HG03064 (cell line): ENCODE data around the gene LSAMP.

Experiments used
- ATAC-seq: cut with Tn5 transposase; IDR thresholded peaks from one replicate; pipeline ENCODE4 v1.9.1; 2021; ENCODE audit warnings: low read depth; ENCODE audit not compliant: unreplicated experiment

LSAMP gene

DNA sequence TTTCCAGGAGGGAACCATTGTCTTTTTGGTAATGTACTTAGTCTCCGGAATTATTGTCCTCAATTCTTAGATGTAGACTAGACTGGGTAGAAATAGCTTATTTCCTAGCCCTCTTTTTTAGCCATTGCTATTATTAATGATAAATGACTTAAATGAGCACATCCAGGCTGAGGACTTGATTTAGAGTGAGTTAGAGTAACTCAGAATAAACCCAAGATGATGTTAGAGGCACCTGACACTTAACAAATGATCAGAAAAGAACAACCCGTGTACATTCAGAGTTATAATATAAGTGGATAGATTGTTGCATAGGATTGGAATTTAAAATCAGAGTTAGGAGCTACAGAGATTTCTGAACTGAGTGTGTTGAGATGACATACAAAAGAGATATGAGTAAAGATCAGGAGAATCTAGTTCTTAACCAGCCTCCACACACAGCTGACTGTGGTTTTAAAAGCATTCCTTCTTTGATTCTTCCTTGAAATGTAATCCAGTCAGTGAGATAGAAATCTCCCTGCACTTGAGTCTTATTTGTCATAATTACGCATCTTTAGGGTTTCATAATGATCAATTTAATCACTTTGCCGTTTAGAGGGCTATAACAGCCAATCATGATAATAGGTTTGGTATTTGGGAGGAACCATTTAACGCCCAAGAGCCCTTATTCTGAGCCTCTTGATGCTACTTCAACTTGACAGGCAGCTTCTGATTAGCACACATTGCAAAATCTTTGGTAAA lies 455.4 kb downstream of the LSAMP start:
- no peak for ATAC-seq

DNA sequence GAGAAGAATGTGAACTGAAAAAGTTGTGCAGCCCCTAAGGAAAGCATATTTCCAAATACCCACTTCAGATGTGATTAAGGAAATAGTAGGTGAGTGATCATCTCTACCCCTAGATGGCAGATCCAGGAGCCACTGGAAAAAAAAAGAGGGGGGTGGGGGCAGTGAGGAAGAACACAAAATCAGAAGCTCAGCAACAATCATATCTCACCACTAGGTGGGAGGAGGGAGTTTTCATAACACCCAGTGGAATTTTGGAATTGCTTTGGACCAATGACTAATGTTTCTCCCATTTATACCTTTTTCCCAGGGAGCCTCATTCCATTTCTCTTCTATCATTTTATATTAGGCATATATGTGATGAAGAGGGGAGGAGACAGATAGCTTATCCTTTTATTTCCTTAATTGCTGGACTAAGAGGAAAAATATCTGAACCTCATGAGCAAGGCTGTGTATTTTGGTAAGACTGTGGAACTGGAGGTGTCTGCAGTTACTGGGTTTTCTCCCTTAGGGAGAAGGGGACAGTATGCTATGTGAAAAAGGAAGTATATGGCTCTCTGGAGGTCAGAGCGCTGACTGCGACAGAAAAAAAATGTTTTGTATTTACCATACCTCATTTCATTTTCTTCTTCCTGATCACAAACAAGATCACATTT lies 458.6 kb downstream of the LSAMP start:
- no peak for ATAC-seq

DNA sequence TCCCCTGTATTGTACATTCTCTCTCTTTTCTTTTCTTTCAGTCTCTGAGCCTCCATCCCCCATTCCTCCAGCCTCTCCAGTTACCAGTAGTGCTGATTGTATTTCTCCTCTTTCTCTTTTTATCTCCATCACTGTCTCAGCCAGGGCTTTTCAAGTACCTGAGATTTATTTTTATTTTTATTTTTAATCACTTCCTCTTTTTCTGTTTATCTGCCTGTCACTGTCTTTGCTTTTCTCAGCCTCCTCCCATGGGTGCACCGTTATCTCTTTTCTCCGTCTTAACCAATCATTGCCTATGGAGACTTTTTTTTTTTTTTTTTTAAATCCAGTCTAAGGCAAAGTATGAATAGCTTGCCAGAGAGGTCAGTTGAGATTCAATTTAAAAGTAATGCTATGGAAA lies 462.7 kb downstream of the LSAMP start:
- ATAC-seq = no peak

DNA sequence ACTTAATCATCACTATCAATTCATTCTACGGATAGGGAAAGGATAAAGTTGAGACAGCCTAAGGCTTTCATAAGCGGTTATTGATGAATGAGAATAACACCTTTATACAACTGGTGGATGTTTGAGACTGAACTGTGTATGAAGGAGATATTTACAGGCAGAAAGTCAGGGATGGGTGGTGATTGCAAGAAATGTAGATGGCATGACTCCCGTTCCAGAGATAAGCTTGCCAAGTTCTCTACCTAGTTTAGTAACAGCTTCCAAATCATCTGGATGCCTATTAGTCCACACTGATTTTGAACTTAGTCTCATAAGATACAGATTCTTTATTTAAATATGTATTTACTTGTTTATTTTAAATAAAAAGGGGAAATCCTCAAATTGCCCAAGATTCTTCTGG lies 463.2 kb downstream of the LSAMP start:
- no peak for ATAC-seq

DNA sequence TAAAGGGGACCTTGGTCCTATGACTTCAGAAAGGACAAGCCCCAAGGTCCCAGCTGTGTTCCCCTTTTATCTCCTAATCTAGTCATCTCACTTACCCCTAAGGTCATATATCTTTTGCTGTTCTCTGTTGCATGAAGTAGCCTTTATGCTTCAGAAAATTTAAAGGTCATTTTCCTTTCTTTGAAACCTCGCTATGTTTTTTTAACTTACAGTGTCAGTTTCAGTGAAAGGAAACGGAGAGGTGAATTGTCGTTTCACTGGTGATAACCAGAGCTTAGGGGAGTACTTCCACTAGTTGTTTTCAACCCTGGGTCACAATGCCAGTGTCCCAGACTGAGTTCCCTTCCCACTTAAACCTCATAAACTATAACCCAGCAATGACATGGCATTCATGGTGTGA lies 464.6 kb downstream of the LSAMP start:
- ATAC-seq = no peak

DNA sequence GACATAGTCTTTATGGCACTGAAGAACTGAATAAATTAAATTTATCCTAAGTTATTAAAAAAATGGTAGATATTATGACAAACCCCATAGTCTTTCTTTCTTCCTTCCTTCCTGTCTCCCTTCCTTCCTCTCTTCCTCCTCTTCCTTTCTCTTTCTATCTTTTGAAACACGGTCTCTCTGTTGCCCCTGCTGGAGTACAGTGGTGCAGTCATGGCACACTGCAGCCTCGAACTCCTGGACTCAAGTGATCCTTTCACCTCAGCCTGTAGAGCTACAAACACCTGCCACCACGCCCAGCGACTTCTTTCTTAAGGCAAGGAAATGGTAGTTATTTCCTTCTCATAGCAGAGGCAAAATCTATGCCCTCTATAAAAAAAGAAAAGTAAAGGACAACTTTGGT lies 467.4 kb downstream of the LSAMP start:
- no peak for ATAC-seq

DNA sequence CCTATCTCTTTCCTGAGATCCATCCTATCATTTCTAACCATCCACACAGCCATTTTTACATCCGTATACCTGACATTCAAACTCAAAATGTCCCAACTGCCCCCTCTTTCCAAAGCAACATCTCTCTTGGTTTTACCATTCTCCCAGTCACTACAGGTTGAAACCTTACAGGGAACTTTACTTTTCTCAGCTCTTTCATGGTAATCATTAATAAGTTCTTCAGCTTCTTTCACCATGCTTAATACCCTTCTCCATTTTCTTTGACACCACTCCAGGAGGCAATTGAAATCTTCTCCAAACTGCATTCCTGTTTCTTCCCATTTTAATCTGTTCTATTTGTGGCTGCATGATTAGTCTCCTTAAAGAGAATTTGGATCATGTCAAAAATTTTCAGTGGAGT lies 469.5 kb downstream of the LSAMP start:
- ATAC-seq = no peak

DNA sequence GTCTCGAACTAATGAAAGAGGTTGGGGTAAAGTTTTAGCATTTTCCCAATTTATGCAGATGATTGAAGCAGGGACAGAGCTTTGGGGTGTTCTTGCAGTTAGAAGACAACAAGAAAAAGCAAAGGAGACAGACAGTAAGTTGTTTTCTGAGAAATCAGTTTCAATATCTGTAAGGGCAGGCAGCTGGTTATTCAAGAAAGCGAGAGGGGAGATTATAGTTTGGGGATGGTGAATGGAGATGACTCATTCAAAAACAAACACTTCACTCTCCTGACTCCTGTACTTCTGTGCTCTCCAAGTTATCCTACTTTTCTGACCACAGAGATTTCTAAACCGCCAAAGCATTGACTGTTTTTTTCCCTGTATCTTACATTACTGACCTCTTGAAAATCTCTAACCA lies 469.9 kb downstream of the LSAMP start:
- ATAC-seq = no peak

DNA sequence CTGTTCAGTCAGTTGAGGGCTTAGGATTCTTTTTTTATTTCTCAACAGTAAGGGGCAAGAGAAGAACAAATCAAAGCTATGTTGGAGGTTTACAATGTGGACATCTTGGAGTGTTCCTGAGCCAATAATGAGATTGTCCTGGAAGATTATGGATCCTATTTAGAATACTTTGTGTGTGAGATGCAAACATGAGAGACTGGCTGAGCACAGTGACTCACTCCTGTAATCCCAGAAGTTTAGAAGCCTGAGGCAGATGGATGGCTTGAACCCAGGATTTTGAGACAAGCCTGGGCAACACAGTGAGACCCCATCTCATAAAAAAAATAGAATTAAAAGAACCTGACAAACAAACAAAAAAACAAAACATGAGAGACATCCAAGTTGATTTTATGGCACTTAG lies 470.3 kb downstream of the LSAMP start:
- ATAC-seq = no peak

DNA sequence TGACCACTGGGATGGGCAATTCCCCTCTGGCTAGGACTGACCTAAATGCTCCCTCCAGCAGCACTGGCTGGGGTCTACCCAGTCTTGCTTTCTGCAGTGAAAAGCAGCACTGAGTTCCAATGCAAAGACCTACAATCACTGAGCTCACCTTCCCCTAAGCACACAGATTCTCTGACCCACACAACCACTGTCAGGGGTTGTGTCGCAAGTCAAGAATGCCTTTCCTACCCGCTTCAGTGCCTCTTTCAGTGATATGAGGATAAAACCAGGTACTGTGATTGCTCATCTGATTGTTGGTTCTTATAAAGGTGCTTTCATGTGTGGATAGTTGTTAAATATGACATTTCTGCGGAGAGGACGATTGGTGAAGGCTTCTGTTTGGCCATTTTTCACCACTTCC lies 476.4 kb downstream of the LSAMP start:
- ATAC-seq = no peak

DNA sequence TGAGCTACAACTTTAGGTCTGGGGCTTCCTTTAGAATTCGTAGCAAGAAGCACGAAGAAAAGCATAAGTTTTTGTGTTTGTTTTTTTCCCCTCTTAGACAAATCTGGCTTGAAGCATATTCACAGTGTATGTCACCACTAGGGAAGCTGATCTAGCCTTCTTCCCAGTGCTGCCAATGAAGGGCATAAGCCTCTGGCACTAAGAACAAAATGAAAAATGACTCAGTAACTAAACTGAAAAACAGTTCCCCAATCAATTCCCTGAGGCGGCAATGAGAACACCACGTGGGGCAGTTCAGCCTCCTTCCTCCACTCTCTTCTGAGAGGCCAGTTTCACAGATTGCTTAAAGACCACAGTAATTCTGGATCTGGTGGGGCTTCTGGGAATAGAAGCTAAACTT lies 483.9 kb downstream of the LSAMP start:
- ATAC-seq = no peak

DNA sequence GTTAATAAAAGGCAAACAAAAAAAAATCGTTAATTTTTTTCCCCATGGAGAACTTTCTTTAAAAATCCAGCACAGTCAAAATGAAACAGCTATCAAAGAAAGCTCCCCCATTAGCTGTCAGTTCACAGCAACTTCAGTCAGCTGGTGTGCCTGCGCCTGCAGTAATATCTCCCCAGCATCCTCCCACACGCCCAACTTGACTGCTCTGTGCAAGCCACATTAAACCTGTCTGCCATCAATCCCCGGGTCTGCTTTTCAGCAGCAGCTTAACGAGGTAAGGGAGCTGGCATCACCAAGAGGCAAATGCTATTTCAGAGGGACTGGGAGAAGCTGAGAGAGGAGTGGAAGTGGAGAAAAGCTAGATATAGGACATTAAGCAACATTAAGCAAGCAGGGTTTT lies 484.5 kb downstream of the LSAMP start:
- no peak for ATAC-seq

DNA sequence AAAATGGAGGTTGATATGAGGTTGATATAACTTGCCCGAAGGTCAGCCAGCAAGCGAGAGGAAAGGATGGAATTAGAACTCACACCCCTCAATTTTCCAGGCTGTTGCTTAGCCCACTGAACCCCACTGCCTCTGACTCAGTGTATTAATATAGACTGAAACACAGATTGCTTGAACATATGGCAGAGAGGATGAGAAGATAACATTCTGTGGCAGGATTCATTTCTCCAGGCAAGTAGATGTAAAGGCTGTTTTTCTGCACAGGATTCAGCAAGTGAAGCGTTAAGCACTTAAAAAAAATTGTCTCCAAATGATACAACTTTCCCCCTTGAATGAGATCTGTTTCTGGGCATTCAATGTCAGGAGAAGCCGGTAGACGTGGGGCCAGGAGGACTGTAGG lies 486.8 kb downstream of the LSAMP start:
- ATAC-seq = no peak

DNA sequence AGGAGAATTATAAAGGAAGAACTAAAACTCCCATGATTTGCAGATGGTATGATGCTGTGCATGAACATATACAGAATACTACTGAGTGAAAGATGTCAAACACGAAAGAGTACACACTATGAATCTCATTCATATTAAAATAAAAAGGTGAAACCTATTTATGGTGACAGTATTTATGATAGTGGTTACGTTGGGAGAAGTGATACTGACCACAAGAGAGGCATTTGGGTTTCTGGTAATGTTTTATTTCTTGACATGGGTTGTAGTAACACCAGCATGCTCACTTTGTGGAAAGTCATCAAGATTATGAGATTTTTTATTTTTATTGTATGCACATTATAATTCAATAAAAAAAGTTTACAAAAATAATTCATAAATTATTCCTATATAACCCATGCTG lies 498.0 kb downstream of the LSAMP start:
- no peak for ATAC-seq

DNA sequence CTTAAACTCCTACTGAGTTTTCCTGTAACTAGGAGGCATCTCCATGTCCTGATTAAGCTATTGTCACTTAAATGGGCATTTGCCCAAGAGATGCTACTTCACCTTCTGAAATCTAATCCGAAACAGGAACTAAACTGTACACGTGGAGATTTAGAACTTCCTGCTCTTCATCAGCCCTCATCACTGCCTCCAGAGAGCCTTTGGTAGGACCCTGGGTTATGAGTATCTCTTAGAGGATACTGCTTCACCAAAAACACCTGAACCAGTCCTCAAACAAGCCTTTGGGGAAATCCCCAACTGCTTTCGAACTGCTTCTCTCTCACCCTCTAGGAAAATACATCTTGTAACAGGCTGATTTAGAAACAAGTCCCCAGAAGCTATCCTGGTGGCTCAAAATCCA lies 501.7 kb downstream of the LSAMP start:
- ATAC-seq = no peak

DNA sequence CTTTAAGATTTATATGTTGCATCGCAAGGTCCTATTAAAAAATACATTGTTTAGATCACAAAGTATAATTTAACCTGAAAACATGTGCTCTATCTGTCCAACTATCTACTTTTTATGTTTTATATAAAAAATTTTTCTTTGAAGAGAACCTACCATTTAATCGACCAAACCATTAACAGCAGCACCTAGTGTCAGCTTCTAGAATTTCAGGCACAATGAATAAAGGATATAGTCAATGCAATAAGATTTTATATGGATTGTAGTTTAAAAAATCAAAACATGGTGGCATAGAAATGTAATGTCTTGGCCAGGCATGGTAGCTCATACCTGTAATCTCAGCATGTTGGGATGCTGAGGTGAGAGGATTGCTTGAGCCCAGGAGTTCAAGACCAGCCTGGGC lies 508.2 kb downstream of the LSAMP start:
- ATAC-seq = no peak

DNA sequence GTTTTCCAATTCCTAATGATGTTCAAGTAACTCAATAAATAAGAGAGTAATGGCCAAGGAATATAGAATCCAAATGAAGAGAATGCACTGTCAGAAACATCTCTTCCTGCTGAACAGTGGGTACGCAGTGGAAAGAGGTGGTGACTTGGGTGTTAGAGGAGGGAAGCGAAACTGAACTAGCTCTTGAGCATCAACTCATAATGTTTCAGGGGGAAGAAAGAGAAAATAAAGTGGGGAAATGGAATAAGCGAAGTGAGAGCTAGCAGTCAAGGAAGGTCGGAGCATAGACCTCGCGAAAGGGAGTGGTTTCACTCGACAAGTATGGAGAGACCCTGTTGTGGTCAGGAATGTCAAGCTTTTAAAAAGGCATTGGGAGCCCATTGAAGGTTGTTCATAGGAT lies 512.5 kb downstream of the LSAMP start:
- ATAC-seq = no peak

DNA sequence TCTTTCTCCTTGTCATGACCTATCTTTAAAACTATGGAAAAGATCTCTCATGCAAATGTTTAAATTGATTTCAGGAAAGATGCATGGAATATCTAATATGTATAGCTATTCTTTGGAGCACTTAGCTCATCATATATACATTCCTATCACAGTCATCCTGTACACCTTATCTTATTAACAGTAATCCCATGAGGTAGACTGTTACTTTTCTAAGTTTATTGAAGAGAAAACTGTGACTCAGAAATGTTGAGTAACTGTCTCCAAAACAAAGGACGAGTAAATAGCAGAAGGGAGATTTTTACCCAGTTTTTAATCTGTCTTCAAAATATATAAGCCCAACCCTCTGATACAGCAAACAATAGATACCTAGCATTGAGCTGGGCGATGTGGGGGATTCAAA lies 513.7 kb downstream of the LSAMP start:
- ATAC-seq = no peak

DNA sequence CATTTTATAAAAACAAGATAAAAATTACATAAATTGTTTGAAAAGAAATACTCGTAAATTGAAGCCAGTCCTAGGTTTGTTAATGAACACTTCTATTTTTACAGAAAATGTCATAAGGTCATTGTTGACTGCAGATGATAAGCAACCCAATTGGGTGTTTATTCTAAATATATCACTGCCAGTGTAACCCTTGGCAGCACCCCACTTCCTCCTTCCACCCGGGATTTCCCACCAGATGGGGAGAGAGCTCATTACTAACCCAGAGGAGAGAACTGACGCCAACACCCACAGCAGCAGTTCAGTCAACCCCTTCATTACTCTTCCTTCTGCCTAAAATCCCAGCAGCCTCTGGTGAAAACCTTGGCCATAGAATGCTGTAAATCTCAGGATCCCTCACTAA lies 514.4 kb downstream of the LSAMP start:
- ATAC-seq = no peak

DNA sequence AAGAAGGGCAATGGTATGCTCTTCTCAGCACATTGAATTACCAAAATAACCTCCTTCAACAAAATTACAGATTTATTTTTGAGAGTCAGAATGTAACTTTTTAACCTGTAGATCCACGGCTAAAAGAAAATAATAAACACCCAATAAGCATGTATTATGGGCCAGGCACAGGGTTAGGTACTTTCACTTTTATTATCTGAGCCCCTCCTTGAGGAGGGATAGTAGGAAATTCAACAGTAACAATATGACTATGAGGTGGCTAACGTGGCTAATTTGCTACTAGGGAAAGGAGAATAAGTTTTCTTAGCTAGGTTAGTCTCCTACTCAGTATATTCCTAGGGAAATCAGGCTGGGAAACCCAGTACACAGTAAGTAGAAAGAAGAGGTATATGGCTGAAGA lies 515.1 kb downstream of the LSAMP start:
- no peak for ATAC-seq

DNA sequence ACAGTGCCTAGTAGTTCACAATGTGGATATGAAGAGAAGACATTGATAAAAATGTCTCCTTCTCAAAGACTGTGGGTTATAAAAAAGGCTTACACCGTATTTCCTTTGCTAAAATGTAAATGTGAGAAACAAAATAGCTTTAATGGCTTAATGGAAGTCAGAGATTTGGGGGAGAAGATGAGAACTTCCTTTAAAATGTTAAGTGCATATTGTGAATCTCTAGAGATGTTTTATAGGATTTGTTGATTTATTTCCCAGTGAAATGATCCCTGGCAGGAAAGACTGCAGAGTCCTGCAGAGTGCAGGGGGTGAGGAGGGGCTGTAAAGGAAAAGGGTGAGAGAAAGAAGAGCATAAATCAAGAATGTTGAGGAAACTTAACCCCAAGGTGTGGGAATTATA lies 516.9 kb downstream of the LSAMP start:
- no peak for ATAC-seq

DNA sequence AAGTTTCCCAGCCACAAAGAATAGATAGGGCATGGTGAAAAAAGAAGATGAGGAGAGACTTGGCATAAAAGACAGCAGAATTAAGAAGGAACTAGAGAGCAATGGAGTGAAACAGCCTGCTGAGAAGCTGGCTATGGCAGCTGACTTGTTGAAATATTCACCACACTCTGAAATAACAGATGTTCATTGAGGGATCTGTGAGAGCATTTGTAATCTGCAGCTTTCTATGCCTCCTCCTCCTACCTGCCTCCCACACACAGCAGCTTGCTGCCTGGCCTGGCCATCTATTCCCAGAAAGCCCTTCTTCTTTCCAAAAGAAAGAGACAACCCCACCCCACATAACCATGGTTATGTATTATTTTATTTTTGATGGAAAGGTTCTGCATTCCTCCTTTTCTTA lies 518.1 kb downstream of the LSAMP start:
- no peak for ATAC-seq
